AG10803 (cell line): ENCODE measurements around the gene FAM229A.

ENCODE experiments used
- DNase-seq: peaks from one replicate; pipeline ENCODE4 v3.0.0; 2010; ENCODE audit warnings: low read depth
- H3K4me3 ChIP-seq: 2 replicates; pipeline ENCODE4 v1.5.1; 2011; ENCODE audit warnings: mild to moderate bottlenecking, low read length, control low read depth
- TF ChIP-seq, protein P1 (sequence below): conservative IDR thresholded peaks from 2 replicates; pipeline ENCODE4 v1.5.1; 2011; ENCODE audit warnings: mild to moderate bottlenecking, low read length, control low read depth, inconsistent platforms

The FAM229A gene

DNA sequence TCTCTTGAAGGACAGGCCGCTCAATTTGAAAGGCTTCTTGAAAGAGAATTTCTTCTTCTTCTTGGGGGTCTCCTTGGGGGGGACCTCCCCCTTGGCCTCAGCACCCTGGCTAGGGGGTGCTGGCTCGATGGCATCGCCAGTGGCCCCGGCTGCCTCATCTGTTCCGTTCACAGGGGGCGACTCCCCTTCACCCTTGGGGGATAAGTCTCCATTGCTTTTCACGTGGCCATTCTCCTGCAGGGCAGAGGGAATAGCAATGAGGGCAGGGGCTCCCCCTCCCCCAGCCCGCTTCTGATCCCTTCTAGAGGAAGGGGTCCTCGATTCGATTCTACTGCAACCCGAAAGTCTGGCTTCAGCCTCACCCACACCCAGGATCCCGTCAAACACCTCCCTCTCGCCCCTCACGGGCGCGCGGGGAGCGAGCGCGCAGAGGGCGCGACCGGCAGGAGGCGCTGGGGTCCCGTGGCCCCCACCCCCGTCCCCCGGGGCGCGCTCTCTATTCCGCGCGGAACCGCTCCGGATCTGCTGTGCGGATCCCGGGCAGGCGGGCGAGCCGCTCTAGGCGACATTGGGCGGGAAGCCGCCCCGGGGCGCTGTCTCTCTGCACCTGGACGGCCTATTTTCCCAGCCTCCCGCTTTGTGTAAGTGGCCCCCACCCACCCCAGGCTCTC, 27.3 kb downstream of the FAM229A start:
- peak; percentile 24 for DNase-seq
- peak overlapping the region; percentile 61 for H3K4me3 ChIP-seq
- TF ChIP-seq, protein P1, sequence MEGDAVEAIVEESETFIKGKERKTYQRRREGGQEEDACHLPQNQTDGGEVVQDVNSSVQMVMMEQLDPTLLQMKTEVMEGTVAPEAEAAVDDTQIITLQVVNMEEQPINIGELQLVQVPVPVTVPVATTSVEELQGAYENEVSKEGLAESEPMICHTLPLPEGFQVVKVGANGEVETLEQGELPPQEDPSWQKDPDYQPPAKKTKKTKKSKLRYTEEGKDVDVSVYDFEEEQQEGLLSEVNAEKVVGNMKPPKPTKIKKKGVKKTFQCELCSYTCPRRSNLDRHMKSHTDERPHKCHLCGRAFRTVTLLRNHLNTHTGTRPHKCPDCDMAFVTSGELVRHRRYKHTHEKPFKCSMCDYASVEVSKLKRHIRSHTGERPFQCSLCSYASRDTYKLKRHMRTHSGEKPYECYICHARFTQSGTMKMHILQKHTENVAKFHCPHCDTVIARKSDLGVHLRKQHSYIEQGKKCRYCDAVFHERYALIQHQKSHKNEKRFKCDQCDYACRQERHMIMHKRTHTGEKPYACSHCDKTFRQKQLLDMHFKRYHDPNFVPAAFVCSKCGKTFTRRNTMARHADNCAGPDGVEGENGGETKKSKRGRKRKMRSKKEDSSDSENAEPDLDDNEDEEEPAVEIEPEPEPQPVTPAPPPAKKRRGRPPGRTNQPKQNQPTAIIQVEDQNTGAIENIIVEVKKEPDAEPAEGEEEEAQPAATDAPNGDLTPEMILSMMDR, result peak; percentile 49

DNA sequence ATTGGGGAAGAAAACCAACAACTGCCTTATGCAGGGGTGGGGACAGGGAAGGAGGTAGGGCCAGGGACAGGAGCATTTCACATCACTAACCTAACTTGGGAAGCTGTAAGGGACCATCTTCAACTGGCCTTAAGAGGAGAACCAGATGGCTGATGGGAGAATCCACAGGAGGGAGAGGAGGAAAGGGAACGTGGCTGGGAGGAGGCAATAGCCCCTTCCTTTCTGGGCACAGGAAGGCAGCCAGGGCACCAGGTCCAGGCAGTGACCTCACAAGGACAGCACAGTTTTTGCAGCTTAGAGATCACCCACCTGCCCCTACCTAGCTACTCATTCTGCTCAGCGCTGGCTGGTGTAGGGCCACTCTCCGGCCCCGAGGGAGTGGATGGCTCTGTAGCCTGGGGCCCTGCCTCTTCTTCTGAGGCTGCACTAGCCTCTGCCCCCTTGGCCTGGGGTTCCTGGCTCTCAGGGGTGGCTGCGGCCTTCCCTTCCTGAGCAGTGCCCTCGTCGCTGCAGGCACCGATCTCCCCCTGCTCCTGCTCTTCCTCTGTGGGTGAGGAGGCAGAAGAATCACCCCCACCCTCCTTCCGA, 27.9 kb downstream of the FAM229A start:
- TF ChIP-seq, protein P1, result no peak
- no peak for DNase-seq

DNA sequence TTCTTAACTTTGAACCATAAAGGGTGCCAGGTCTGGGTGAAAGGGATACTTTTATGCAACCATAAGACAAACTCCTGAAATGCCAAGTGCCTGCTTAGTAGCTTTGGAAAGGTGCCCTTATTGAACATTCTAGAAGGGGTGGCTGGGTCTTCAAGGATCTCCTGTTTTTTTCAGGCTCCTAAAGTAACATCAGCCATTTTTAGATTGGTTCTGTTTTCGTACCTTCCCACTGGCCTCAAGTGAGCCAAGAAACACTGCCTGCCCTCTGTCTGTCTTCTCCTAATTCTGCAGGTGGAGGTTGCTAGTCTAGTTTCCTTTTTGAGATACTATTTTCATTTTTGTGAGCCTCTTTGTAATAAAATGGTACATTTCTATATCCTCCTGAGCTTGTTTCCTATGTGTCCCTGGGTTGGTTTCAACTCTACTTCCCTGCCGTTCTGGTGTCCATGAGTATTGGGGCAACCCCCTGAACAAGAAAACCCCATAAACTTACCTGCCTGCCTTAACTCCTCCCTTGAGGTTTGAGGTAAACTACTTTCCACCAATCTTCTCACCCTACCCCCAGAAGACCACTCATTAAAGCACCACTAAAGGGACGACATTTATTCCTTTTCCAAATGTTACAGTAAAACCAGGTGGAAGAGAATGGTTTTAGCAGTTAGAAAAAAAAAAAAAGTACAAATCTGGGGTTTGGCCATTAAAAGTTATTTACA, 28.9 kb downstream of the FAM229A start:
- TF ChIP-seq, protein P1, result no peak
- no peak overlapping the region for H3K4me3 ChIP-seq
- DNase-seq, result no peak

More for the DNA sequence above, 27.9 kb downstream of the FAM229A start:
- H3K4me3 ChIP-seq, result peak overlapping the region; percentile 61

DNA sequence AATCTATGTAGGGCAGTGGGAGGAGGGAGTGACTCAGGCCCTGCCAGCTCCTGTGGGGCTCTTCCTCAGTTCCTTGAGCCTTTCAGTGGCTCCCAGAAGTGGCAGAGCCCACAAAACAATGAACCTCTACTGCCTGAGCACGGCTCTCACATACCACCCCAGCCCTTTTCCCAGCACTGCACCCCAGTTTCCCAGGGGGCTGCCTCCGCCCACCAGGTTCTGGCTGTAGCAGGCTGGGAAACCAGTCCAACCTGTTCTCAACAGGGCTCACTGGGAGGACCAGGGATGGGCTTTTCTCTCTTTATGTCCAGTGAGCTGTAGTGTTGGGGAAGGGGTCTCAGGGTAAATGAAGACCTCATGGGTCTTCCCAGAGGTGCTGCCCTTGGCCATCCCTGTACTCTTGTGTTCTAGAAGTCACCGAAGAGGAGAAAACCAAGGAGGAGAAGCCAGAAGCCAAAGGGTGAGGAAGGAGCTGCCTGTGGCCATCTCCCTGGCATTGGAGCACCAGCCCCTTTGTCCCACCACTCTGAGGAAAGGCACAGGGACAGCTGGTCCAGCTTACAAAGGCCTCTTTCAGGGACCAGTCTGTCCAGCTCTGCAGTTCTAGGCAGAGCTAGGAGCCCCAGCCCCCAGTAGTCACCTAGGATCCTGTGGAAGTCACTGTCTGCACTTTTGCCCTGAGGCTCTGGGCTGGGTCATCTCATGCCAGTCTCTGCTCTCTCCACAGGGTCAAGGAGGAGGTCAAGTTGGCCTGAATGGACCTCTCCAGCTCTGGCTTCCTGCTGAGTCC, 29.8 kb downstream of the FAM229A start:
- TF ChIP-seq, protein P1, result no peak
- H3K4me3 ChIP-seq, result no peak overlapping the region
- DNase-seq, result no peak

DNA sequence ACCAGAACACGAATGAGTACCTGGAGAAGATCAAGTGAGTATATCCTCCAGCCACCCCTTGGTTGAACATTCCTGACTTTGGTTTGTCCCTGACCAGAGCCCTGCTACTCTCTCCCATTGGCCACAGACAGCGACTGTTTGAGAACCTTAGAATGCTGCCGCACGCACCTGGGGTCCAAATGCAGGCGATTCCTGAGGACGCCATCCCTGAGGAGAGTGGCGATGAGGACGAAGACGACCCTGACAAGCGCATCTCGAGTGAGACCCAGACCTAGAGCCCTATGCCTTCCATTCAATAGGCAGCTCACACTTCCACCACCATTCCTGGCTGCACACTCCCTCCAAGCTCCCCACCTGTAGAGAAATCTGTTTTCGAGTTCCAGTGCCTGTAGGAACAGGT, 30.7 kb downstream of the FAM229A start:
- no peak for DNase-seq
- TF ChIP-seq, protein P1, result no peak
- H3K4me3 ChIP-seq, result no peak overlapping the region

DNA sequence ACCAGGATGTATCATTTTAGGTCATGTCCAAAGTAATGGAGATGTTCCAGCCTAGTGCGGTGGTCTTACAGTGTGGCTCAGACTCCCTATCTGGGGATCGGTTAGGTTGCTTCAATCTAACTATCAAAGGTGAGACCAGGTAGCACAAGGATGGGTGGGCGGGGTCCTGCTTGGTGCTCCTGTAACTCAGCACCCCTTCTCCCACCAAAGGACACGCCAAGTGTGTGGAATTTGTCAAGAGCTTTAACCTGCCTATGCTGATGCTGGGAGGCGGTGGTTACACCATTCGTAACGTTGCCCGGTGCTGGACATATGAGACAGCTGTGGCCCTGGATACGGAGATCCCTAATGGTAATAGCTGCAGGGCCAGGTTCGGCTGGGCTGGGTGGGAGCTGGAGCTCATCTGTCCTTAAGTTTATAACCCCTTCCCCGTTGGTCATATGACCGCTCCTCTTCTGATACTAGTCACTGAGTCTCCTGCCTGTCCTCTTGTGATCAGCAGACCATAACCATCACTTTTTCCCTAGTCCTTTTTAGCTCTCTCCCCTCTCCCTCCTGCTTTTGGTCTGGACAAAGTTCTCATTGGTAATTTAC, 31.6 kb downstream of the FAM229A start:
- TF ChIP-seq, protein P1, result no peak
- DNase-seq, result no peak

More for the DNA sequence above, 31.6 kb downstream of the FAM229A start:
- no peak overlapping the region for H3K4me3 ChIP-seq
